ENCODE data around the gene RGR. TPM values are rescaled to one million over a fixed set of nuclear protein-coding genes. Genes with fewer than 3 reads are reported as not detected.

The RGR gene
- total and polyA plus RNA-seq, 2 donors (not counting 1 experiment from before 2014, with no cell fraction given): not detected

- no peak overlapping the region for H3K4me3 ChIP-seq (replicated peaks in 1 of 4; ENCODE audit: control extremely low read depth in 1 of 4, insufficient read depth in 1 of 4, low read depth in 3 of 4, low read length in 4 of 4)
- H3K36me3 ChIP-seq (ENCODE audit: control insufficient read depth, insufficient read depth, low read length): no peaks in the 10 kb centered on the region
- H2AFZ ChIP-seq (ENCODE audit: low read length): peak overlapping the region; percentile 62
- H3K27me3 ChIP-seq (ENCODE audit: control insufficient read depth, insufficient read depth, low read length): no peaks in the 10 kb centered on the region
- peak; percentile 75 to 84 for DNase-seq (ENCODE audit: low read depth in 2 of 2)
- no peaks in the 10 kb centered on the region for H4K20me1 ChIP-seq (ENCODE audit: control insufficient read depth, extremely low read depth, insufficient read depth, low read length)
- H3K9me3 ChIP-seq (ENCODE audit: control insufficient read depth, insufficient read depth, low read depth, low read length): no peaks in the 10 kb centered on the region
- H3K79me2 ChIP-seq (ENCODE audit: control insufficient read depth, insufficient read depth, low read length): no peaks in the 10 kb centered on the region
- no peak for TF ChIP-seq EZH2 (IDR thresholded peaks at IDR 0.05; ENCODE audit: low read length, missing control alignments)
- TF ChIP-seq CTCF (conservative IDR thresholded peaks at IDR 0.05 in 1 of 2, IDR thresholded peaks at IDR 0.05 in 1 of 2; ENCODE audit: low read depth in 1 of 2, low read length in 2 of 2): no peak
- no peak overlapping the region for H3K9ac ChIP-seq (ENCODE audit: insufficient read depth, low read length)
- H3K4me2 ChIP-seq (ENCODE audit: extremely low read depth, insufficient read depth, low read length): no peak overlapping the region
- peak overlapping the region; percentile 60 for H3K27ac ChIP-seq (ENCODE audit: insufficient read depth, low read length)
- peaks cover 3% of the 10 kb centered on the region for H3K4me1 ChIP-seq (ENCODE audit: control insufficient read depth, extremely low read depth, insufficient read depth, low read length)
These were observed 51.5 kb downstream of the RGR start for GRCh38 chr10:84296091-84296981.

- no peak overlapping the region for H3K4me3 ChIP-seq (replicated peaks in 1 of 4; ENCODE audit: control extremely low read depth in 1 of 4, insufficient read depth in 1 of 4, low read depth in 3 of 4, low read length in 4 of 4)
- no peak for DNase-seq (ENCODE audit: low read depth in 2 of 2)
- no peaks in the 10 kb centered on the region for H4K20me1 ChIP-seq (ENCODE audit: control insufficient read depth, extremely low read depth, insufficient read depth, low read length)
- no peak for TF ChIP-seq CTCF (conservative IDR thresholded peaks at IDR 0.05 in 1 of 2, IDR thresholded peaks at IDR 0.05 in 1 of 2; ENCODE audit: low read depth in 1 of 2, low read length in 2 of 2)
- no peak for TF ChIP-seq EZH2 (IDR thresholded peaks at IDR 0.05; ENCODE audit: low read length, missing control alignments)
- no peak overlapping the region for H3K9ac ChIP-seq (ENCODE audit: insufficient read depth, low read length)
- H3K9me3 ChIP-seq (ENCODE audit: control insufficient read depth, insufficient read depth, low read depth, low read length): no peaks in the 10 kb centered on the region
- peaks cover 3% of the 10 kb centered on the region for H3K4me1 ChIP-seq (ENCODE audit: control insufficient read depth, extremely low read depth, insufficient read depth, low read length)
- no peaks in the 10 kb centered on the region for H3K36me3 ChIP-seq (ENCODE audit: control insufficient read depth, insufficient read depth, low read length)
- no peaks in the 10 kb centered on the region for H3K79me2 ChIP-seq (ENCODE audit: control insufficient read depth, insufficient read depth, low read length)
- no peak overlapping the region for H2AFZ ChIP-seq (ENCODE audit: low read length)
- no peak overlapping the region for H3K4me2 ChIP-seq (ENCODE audit: extremely low read depth, insufficient read depth, low read length)
- no peak overlapping the region for H3K27ac ChIP-seq (ENCODE audit: insufficient read depth, low read length)
- no peaks in the 10 kb centered on the region for H3K27me3 ChIP-seq (ENCODE audit: control insufficient read depth, insufficient read depth, low read length)
These were observed 53.2 kb downstream of the RGR start for GRCh38 chr10:84298057-84298456.

- no peak overlapping the region for H2AFZ ChIP-seq (ENCODE audit: low read length)
These were observed 57.4 kb downstream of the RGR start for GRCh38 chr10:84302223-84302622.

More at GRCh38 chr10:84302223-84302622, 57.4 kb downstream of the RGR start:
- H3K9me3 ChIP-seq (ENCODE audit: control insufficient read depth, insufficient read depth, low read depth, low read length): no peaks in the 10 kb centered on the region
- TF ChIP-seq CTCF (conservative IDR thresholded peaks at IDR 0.05 in 1 of 2, IDR thresholded peaks at IDR 0.05 in 1 of 2; ENCODE audit: low read depth in 1 of 2, low read length in 2 of 2) (no peak), EZH2 (IDR thresholded peaks at IDR 0.05; ENCODE audit: low read length, missing control alignments) (no peak)
- no peak for DNase-seq (ENCODE audit: low read depth in 2 of 2)
- no peak overlapping the region for H3K4me3 ChIP-seq (replicated peaks in 1 of 4; ENCODE audit: control extremely low read depth in 1 of 4, insufficient read depth in 1 of 4, low read depth in 3 of 4, low read length in 4 of 4)
- no peaks in the 10 kb centered on the region for H3K4me1 ChIP-seq (ENCODE audit: control insufficient read depth, extremely low read depth, insufficient read depth, low read length)
- no peaks in the 10 kb centered on the region for H3K36me3 ChIP-seq (ENCODE audit: control insufficient read depth, insufficient read depth, low read length)
- H3K4me2 ChIP-seq (ENCODE audit: extremely low read depth, insufficient read depth, low read length): no peak overlapping the region
- H3K27ac ChIP-seq (ENCODE audit: insufficient read depth, low read length): no peak overlapping the region
- no peaks in the 10 kb centered on the region for H4K20me1 ChIP-seq (ENCODE audit: control insufficient read depth, extremely low read depth, insufficient read depth, low read length)
- H3K27me3 ChIP-seq (ENCODE audit: control insufficient read depth, insufficient read depth, low read length): no peaks in the 10 kb centered on the region
- H3K9ac ChIP-seq (ENCODE audit: insufficient read depth, low read length): no peak overlapping the region
- H3K79me2 ChIP-seq (ENCODE audit: control insufficient read depth, insufficient read depth, low read length): no peaks in the 10 kb centered on the region

Data from fibroblast of lung (primary cell).